GM12873 (cell line): ENCODE measurements around the gene FOXQ1.

Experiments
- TF ChIP-seq, protein P1 (sequence below): IDR thresholded peaks from 2 replicates; pipeline ENCODE4 v1.5.1; 2012; ENCODE audit warnings: low read depth, mild to moderate bottlenecking, moderate library complexity, low read length, control low read depth; ENCODE audit not compliant: insufficient read depth; ENCODE audit errors: missing control alignments

The FOXQ1 gene

DNA sequence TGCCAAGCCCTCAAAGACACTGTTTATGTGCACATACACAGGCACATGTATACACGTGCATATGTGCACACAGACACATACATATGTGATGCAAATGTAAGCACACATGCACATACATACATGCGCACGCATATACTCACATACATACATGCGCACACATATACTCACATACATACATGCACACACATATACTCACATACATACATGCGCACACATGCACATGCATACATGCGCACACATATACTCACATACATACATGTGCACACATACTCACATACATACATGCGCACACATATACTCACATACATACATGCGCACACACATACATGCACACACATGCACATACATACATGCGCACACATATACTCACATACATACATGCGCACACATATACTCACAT is 20.5 kb upstream of the FOXQ1 start:
- TF ChIP-seq, protein P1, sequence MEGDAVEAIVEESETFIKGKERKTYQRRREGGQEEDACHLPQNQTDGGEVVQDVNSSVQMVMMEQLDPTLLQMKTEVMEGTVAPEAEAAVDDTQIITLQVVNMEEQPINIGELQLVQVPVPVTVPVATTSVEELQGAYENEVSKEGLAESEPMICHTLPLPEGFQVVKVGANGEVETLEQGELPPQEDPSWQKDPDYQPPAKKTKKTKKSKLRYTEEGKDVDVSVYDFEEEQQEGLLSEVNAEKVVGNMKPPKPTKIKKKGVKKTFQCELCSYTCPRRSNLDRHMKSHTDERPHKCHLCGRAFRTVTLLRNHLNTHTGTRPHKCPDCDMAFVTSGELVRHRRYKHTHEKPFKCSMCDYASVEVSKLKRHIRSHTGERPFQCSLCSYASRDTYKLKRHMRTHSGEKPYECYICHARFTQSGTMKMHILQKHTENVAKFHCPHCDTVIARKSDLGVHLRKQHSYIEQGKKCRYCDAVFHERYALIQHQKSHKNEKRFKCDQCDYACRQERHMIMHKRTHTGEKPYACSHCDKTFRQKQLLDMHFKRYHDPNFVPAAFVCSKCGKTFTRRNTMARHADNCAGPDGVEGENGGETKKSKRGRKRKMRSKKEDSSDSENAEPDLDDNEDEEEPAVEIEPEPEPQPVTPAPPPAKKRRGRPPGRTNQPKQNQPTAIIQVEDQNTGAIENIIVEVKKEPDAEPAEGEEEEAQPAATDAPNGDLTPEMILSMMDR = no peak

DNA sequence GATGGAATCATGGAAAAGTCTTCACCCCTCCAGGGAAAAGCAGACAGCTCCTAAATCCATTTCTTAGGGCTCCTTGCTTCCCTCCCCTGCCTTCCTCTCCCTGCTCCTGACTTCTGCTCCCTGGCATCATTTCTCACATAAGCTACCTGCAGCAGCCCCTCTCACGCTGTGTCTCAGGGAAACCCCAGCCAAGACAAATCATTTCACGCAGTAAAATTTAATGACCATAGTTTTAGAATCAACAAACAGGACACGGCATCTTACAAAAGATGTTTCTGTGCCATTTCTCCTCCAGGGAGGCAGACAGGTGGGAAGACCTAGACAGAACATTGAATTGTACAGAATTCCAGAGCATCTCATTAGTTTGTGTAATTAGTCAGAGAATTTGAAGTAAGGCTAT is 16.5 kb upstream of the FOXQ1 start:
- TF ChIP-seq, protein P1 = no peak

DNA sequence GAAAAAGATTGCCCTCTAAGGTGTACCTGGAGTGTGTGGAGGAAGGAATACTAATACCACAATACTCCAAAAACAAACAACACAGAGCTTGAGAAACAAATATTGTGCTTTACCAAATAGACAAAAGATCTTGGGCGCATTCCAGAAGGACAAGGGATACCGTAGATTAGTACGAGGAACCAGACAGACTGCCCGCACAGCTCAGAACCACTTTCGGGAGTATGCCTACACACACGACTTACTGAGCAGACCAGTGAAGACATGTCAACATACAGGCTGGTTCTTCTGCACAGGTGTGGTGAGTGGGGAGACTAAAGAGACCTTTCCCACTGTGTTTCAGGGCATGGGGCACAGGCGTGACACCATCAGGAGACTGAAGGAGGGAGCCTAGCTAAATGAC is 15.8 kb upstream of the FOXQ1 start:
- TF ChIP-seq, protein P1 = no peak

DNA sequence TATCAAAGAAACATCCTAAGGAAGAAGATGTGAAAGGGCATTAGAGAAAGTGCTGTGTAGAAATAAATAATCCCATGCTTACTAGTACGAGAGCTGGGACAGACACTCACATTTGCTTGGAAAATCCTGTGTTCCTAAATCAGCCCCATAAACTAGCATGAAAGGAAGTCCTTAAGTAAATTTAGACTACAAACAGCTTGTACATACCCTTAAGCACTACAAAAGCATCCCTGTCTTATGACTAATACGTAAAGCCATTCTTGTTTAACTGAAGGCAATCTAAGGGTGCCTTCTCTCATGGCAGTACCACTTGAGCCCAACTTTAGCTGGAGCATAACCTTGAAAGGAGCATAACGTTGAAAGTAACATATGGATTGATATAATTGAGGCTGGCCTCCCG is 15.4 kb upstream of the FOXQ1 start:
- TF ChIP-seq, protein P1 = no peak

DNA sequence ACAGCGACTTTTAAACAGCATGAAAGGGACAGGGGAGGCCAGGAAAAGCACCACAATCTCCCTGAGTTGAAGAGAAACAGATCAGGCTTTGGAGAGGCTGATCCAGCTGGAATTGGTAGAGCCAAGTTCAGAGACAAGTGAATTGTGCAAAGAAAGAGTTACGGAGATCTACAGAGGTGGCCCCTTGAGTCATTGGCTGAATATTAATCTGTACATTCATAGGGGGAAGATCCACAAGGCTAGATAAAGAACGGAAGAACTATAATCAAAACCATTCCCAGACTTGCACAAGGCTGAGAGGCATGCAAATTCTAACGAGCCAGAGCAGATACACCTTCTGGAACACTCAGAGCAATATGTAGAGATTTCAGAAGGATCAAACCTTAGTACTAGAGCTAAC is 14.2 kb upstream of the FOXQ1 start:
- TF ChIP-seq, protein P1 = no peak

DNA sequence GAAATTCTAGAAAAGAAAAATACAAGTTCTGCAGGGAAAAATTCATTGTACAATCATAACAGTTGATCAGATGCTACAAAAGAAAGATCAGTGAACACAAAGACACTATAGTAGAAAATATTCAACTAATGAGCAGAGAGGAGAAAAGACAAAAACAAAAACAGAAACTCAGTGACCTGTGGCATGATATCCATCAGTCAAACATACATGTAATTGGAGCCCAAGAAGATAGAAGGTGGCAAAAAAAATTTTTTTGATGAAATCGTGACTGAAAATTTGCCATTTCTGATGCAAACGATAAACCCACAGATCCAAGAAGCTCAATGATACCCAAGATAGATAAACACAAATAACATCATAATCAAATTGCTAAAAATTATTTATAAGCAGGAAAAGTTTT is 13.1 kb upstream of the FOXQ1 start:
- TF ChIP-seq, protein P1 = no peak

DNA sequence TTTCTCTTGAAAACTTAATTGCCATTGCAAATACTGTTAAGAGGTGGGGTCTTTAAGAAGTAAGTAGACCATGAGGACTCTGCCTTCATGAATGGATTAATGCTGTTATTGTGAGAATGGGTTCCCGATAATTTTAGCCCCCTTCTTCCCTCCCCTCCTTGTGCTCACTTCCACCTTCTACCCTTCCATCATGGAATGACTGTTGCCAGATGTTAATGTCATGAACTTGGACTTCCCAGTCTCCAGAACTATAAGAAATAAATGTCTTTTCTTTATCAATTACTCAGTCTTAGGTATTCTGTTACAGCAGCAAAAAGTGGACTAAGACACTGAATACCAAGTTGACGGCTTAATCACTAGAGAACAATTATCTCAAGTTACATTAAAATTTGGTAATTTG is 5.8 kb upstream of the FOXQ1 start:
- TF ChIP-seq, protein P1 = no peak
